Peyer's patch (tissue), 4 donors: Measurements from ENCODE around the gene SGSM2. TPM values are rescaled to one million over a fixed set of nuclear protein-coding genes. Genes with fewer than 3 reads are reported as not detected.
"Not testable (repeated sequence)": the region's sequence is repeated elsewhere in the genome, so short reads cannot be mapped to it uniquely, and the experiment has no call there.

Source experiments
- DNase-seq, 3 donors: peaks; one replicate each; pipeline ENCODE4 v3.0.0-alpha.2; 2017 to 2019
- H3K27ac ChIP-seq, 4 donors: fragments of 200-600 bp; sonication (generic); one replicate each; pipeline ENCODE4 v1.5.1; 2016 to 2019
- H3K27me3 ChIP-seq, 2 donors: fragments of 200-600 bp; sonication (generic); one replicate each; pipeline ENCODE4 v1.5.1; 2019
- H3K36me3 ChIP-seq, 3 donors: fragments of 200-600 bp; sonication (generic); one replicate each; pipeline ENCODE4 v1.5.1; 2016 to 2019
- H3K4me1 ChIP-seq, 4 donors: fragments of 200-600 bp; sonication (generic); one replicate each; pipeline ENCODE4 v1.5.1; 2016 to 2019
- H3K4me3 ChIP-seq, 4 donors: fragments of 200-600 bp; sonication (generic); 1 replicate in 3 of 4; 2 replicates in 1 of 4; pipeline ENCODE4 v1.5.1; 2016 to 2019; ENCODE audit warnings: mild to moderate bottlenecking in 1 of 4
- H3K9me3 ChIP-seq, 4 donors: fragments of 200-600 bp; sonication (generic); one replicate each; pipeline ENCODE4 v1.5.1; 2016 to 2019; ENCODE audit warnings: mild to moderate bottlenecking in 1 of 4
- CTCF ChIP-seq, 6 experiments: fragments of 450-650 bp in 4 of 6; fragments of 200-600 bp in 2 of 6; sonication (generic) in 1 of 6; IDR thresholded peaks; one replicate each; pipeline ENCODE4 v1.5.1; 2017 to 2019; ENCODE audit warnings: antibody characterized with exemption in 6 of 6, mild to moderate bottlenecking in 3 of 6, moderate library complexity in 1 of 6
- POLR2A ChIP-seq, 2 donors: fragments of 450-650 bp; IDR thresholded peaks; one replicate each; pipeline ENCODE4 v1.5.1; 2017; ENCODE audit warnings: antibody characterized with exemption in 2 of 2, mild to moderate bottlenecking in 2 of 2, moderate library complexity in 2 of 2
- total RNA-seq, 4 donors: library from RNA; depleted of rRNA; stranded (reverse); fragments of >200 nt; gene quantifications; one replicate each; pipeline ENCODE4 v1.1.0, GENCODE V29; 2016

The SGSM2 gene
- total RNA-seq, 4 donors from 2014 or later = 48.5 to 151 (median 113) TPM

- TF ChIP-seq CTCF (IDR thresholded peaks at IDR 0.05) (no peak), POLR2A (IDR thresholded peaks at IDR 0.05) (no peak)
- Histone ChIP-seq H3K27me3 (no peaks in the 10 kb centered on the region), H3K27ac (no peak overlapping the region), H3K36me3 (peaks cover 0 to 7% (median 0%) of the 10 kb centered on the region in 3 donors), H3K9me3 (no peaks in the 10 kb centered on the region), H3K4me3 (no peak overlapping the region), H3K4me1 (peaks cover 0 to 26% (median 6%) of the 10 kb centered on the region in 4 donors)
- DNase-seq = no peak
Observed at GRCh38 chr17:2304931-2305330, 32.4 kb upstream of the SGSM2 start.

- Histone ChIP-seq H3K27ac (no peak overlapping the region), H3K36me3 (peaks cover 0 to 6% (median 0%) of the 10 kb centered on the region in 3 donors), H3K27me3 (no peaks in the 10 kb centered on the region), H3K4me1 (peaks cover 0 to under 1% (median 0%) of the 10 kb centered on the region in 4 donors), H3K9me3 (no peaks in the 10 kb centered on the region), H3K4me3 (no peak overlapping the region)
- TF ChIP-seq POLR2A (IDR thresholded peaks at IDR 0.05) = no peak
- no peak for TF ChIP-seq CTCF (IDR thresholded peaks at IDR 0.05)
- DNase-seq = no peak
Observed at GRCh38 chr17:2309338-2310154, 27.8 kb upstream of the SGSM2 start.

GRCh38 chr17:2312736-2313135 lies 24.6 kb upstream of the SGSM2 start:
- Histone ChIP-seq H3K9me3 (no peaks in the 10 kb centered on the region), H3K4me3 (no peak overlapping the region), H3K36me3 (peaks cover 0 to 6% (median 0%) of the 10 kb centered on the region in 3 donors), H3K4me1 (no peaks in the 10 kb centered on the region), H3K27me3 (no peaks in the 10 kb centered on the region), H3K27ac (no peak overlapping the region)
- TF ChIP-seq POLR2A (IDR thresholded peaks at IDR 0.05) (no peak), CTCF (IDR thresholded peaks at IDR 0.05) (no peak)
- no peak for DNase-seq

- not testable (repeated sequence) for H3K27me3 ChIP-seq, H3K4me1 ChIP-seq, DNase-seq, H3K27ac ChIP-seq, H3K9me3 ChIP-seq, H3K4me3 ChIP-seq
- H3K36me3 ChIP-seq = peaks cover 0 to 14% (median 0%) of the 10 kb centered on the region in 3 donors
Observed at GRCh38 chr17:2316916-2317205, 20.4 kb upstream of the SGSM2 start.

- Histone ChIP-seq H3K36me3 (peaks cover 0 to 24% (median 0%) of the 10 kb centered on the region in 3 donors), H3K27me3 (no peaks in the 10 kb centered on the region), H3K4me1 (no peaks in the 10 kb centered on the region), H3K9me3 (no peaks in the 10 kb centered on the region), H3K4me3 (no peak overlapping the region), H3K27ac (no peak overlapping the region)
- no peak for DNase-seq
- TF ChIP-seq POLR2A (IDR thresholded peaks at IDR 0.05) (no peak), CTCF (IDR thresholded peaks at IDR 0.05) (no peak)
Observed at GRCh38 chr17:2317796-2318195, 19.5 kb upstream of the SGSM2 start.

GRCh38 chr17:2319051-2319450 lies 18.2 kb upstream of the SGSM2 start:
- no peak overlapping the region for H3K27ac ChIP-seq
- no peaks in the 10 kb centered on the region for H3K9me3 ChIP-seq
- no peak for DNase-seq
- no peak overlapping the region for H3K4me3 ChIP-seq
- H3K36me3 ChIP-seq = peaks cover 0 to 36% (median 0%) of the 10 kb centered on the region in 3 donors
- H3K4me1 ChIP-seq = no peaks in the 10 kb centered on the region
- TF ChIP-seq CTCF (IDR thresholded peaks at IDR 0.05) (no peak), POLR2A (IDR thresholded peaks at IDR 0.05) (no peak)
- no peaks in the 10 kb centered on the region for H3K27me3 ChIP-seq
